BLaER1 treated with 17β-estradiol and CSF1 and Interleukin-3, amounts not matched to agents 10 nM and 100 nM (cell line): ENCODE measurements around the gene ELL.

Experiments used
- H3K27ac ChIP-seq, 11 experiments: shearing (Covaris generic); formaldehyde crosslinking; 2 replicates each; pipeline ENCODE4 v1.8.1; 2022
- H3K27me3 ChIP-seq, 11 experiments: shearing (Covaris generic); formaldehyde crosslinking; 2 replicates each; pipeline ENCODE4 v1.8.1; 2022
- H3K36me3 ChIP-seq, 11 experiments: shearing (Covaris generic); formaldehyde crosslinking; 2 replicates each; pipeline ENCODE4 v1.8.1; 2022
- H3K4me1 ChIP-seq, 10 experiments: shearing (Covaris generic); formaldehyde crosslinking; 2 replicates each; pipeline ENCODE4 v1.8.1; 2022
- H3K4me2 ChIP-seq, 11 experiments: shearing (Covaris generic); formaldehyde crosslinking; 2 replicates each; pipeline ENCODE4 v1.8.1; 2022
- H3K4me3 ChIP-seq, 10 experiments: shearing (Covaris generic); formaldehyde crosslinking; 2 replicates each; pipeline ENCODE4 v1.8.1; 2022
- H3K9ac ChIP-seq, 11 experiments: shearing (Covaris generic); formaldehyde crosslinking; 2 replicates each; pipeline ENCODE4 v1.8.1; 2022
- H3K9me3 ChIP-seq, 11 experiments: shearing (Covaris generic); formaldehyde crosslinking; replicated peaks in 1 of 11; 2 replicates each; pipeline ENCODE4 v1.8.1; 2022
- H4K20me1 ChIP-seq, 11 experiments: shearing (Covaris generic); formaldehyde crosslinking; 2 replicates each; pipeline ENCODE4 v1.8.1; 2022
- Cebpa-rat ChIP-seq, 11 experiments: shearing (Covaris generic); IDR thresholded peaks; 2 replicates each; pipeline ENCODE4 v1.8.1; 2022

The ELL gene

DNA sequence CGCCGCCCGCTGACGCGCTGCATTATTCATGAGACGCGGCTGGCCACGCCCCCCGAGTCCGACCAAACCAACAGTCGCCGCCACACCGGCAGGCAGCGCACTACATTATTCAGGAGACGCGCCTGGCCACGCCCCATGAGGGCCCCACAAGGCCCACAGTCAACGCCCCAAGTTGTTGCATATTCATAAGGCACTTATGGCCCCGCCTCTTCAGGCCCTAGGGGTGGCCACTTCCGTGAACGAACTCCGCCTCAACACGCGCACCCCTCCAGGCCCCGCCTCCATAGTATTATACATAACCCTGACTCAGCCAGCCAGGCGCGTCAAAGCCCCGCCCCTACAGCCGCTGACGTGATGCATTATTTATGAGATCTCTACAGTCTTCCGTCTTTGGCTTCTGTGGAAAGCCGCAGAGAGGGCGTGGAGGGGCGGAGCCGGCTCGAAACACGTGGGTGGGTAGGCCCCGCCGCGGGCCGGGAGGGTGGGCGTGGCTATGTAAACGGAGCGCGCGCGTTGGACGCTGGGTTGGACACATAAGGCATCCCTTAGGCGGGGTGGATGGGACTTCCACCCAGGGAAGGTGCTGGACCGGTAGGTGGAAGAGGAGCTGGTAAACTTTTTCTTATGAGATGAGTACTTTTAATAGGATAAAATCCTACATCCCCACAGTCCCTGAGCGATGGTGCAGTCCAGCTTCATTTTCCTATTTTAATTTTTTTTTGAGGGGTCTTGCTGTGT lies 423 bp upstream of the ELL start:
- 0 out of 22 replicates have a peak, but pooled peaks cover 0 to 5% (median 0%) of the 10 kb centered on the region in 11 experiments for H3K9me3 ChIP-seq
- peaks cover 23 to 38% (median 31%) of the 10 kb centered on the region in 10 experiments for H3K4me1 ChIP-seq
- peak overlapping the region; percentile 94 to 100 (median 97) for H3K9ac ChIP-seq
- peak overlapping the region; percentile 91 to 99 (median 95); a peak in 21 of 22 replicates for H3K27ac ChIP-seq
- H4K20me1 ChIP-seq: peaks cover 31 to 45% (median 38%) of the 10 kb centered on the region in 11 experiments
- no peak for TF ChIP-seq Cebpa-rat (IDR thresholded peaks at IDR 0.05)
- peak overlapping the region; percentile 95 to 100 (median 100) for H3K4me3 ChIP-seq
- H3K4me2 ChIP-seq: peak overlapping the region in 8 of 11 experiments; percentile 1 to 68 (median 43); a peak in 11 of 22 replicates
- H3K36me3 ChIP-seq: peaks cover 0 to 20% (median 0%) of the 10 kb centered on the region in 11 experiments; a peak in 3 of 22 replicates
- H3K27me3 ChIP-seq: no peaks in the 10 kb centered on the region

DNA sequence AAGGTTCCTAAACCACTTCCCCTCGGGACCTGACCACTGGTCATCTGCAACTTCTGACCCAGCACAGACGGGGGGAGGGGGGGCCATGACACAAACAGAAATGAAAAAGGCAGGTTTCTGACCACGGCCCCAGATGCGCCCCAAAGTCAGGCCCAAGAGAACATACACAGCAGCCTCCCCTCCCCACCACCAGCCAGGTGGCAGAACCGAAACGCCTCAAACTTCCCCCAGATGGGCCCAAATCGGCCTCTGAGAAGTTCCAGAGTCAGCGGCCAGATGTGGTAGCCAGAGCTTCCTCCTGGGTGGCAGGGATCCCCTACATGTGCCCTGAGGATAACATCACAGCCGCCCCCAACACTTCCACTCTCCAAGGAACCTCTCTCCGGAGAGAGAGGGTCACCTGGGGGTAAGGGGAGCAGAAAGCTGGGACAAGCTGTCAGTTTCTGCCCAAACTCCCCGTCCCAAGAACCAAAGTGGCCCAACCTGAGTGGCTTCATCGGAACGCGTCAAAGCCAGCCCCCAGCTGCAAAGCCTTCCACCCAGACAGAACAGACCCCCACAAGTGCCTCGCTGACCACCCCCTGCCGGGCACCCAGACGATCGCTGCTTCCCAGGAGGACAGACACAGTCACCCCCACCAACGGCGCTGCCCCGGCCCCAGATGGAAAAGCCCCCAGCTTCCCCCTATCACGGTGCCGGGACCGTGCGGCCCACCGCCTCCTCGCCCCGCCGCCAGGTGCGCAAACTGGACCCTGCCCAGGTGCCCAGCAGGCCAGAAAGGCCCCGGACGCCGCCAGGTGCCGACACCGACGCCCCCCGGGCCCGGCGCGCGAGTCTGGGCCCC lies 800 bp downstream of the ELL start:
- H3K9me3 ChIP-seq: 0 out of 22 replicates have a peak, but pooled peaks cover 0 to 5% (median 0%) of the 10 kb centered on the region in 11 experiments
- H3K27ac ChIP-seq: peak overlapping the region; percentile 91 to 99 (median 95)
- H4K20me1 ChIP-seq: peaks cover 43 to 57% (median 50%) of the 10 kb centered on the region in 11 experiments
- H3K27me3 ChIP-seq: no peaks in the 10 kb centered on the region
- peaks cover 0 to 28% (median 0%) of the 10 kb centered on the region in 11 experiments; a peak in 5 of 22 replicates for H3K36me3 ChIP-seq
- TF ChIP-seq Cebpa-rat (IDR thresholded peaks at IDR 0.05): no peak
- H3K9ac ChIP-seq: peak overlapping the region; percentile 94 to 100 (median 97)
- H3K4me1 ChIP-seq: peaks cover 25 to 50% (median 40%) of the 10 kb centered on the region in 10 experiments
- peak overlapping the region; percentile 89 to 100 (median 97) for H3K4me2 ChIP-seq
- peak overlapping the region; percentile 95 to 100 (median 100) for H3K4me3 ChIP-seq

DNA sequence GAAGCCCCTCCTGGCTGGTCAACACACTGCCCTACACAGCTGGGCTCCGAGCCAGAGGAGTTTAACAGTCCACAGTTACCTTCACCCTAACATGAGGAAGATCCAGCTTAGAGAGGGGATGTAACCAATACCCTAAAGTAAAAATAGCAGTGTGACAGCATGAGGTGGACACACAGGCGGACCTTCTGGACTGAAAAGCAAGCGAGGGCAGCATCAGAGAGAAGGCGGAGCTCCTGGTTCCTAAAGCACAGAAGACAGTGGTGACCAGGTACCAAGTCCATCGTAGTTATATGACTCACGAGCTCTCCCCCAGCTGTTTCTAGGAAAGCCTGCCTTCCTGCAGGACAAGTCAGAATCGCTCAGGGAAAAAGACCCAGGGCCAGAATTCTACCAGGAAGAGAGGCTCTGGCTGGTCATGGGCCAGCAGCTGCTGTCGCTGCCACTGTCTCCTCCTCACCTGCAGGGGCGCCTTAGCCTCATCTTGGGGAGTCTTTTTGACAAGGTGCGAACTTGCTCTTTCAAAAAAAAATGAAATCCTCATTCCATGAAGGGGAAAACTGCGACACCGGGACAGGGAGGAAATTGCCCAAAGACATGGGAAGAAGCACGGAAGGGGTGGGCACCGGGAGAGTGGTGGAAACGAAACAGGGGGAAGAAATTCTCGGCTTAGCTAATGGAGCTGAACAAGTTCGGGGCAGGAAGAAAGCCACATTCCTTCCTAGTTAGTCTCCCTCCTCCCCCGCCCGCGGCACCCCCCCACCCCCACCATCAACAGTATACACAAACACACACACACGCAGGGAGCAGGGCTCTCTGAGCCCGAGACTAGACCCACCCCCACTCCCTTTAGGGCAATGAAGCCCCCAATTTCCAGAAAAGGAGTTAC lies 1.7 kb downstream of the ELL start:
- H4K20me1 ChIP-seq: peaks cover 51 to 66% (median 59%) of the 10 kb centered on the region in 11 experiments
- peak overlapping the region; percentile 89 to 100 (median 97) for H3K4me2 ChIP-seq
- H3K9ac ChIP-seq: peak overlapping the region; percentile 94 to 100 (median 97)
- TF ChIP-seq Cebpa-rat (IDR thresholded peaks at IDR 0.05): no peak
- 0 out of 22 replicates have a peak, but pooled peaks cover 0 to 5% (median 0%) of the 10 kb centered on the region in 11 experiments for H3K9me3 ChIP-seq
- H3K36me3 ChIP-seq: peaks cover 0 to 36% (median 0%) of the 10 kb centered on the region in 11 experiments; a peak in 5 of 22 replicates
- H3K4me3 ChIP-seq: peak overlapping the region; percentile 95 to 100 (median 100)
- peaks cover 32 to 59% (median 48%) of the 10 kb centered on the region in 10 experiments for H3K4me1 ChIP-seq
- peak overlapping the region; percentile 91 to 99 (median 95) for H3K27ac ChIP-seq
- H3K27me3 ChIP-seq: no peaks in the 10 kb centered on the region

DNA sequence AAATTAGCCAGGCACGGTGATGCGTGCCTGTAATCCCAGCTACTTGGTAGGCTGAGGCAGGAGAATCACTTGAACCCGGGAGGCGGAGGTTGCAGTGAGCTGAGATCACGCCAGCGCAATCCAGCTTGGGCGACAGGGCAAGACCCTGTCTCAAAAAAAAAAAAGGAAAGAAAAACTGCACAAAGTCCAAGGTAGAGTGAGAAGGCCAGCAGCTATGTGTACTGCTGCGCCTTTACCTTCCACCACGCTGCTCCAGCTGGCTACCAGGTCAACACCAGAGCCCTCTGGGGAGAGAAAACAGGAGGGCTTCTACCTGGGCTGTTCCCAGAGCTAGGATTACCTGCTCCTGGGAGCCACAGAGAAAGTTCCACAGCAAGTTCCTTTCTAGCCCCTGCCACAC lies 3.2 kb downstream of the ELL start:
- H3K27me3 ChIP-seq: no peaks in the 10 kb centered on the region
- 0 out of 22 replicates have a peak, but pooled peaks cover 0 to 5% (median 0%) of the 10 kb centered on the region in 11 experiments for H3K9me3 ChIP-seq
- H3K27ac ChIP-seq: peak overlapping the region; percentile 15 to 98 (median 92); a peak in 17 of 22 replicates
- peak overlapping the region in 10 of 11 experiments; percentile 37 to 100 (median 97); a peak in 19 of 22 replicates for H3K9ac ChIP-seq
- TF ChIP-seq Cebpa-rat (IDR thresholded peaks at IDR 0.05): no peak
- H4K20me1 ChIP-seq: peaks cover 67 to 82% (median 75%) of the 10 kb centered on the region in 11 experiments
- H3K4me3 ChIP-seq: peak overlapping the region in 4 of 10 experiments; percentile 98 to 100 (median 100); a peak in 8 of 20 replicates
- peaks cover 0 to 51% (median 0%) of the 10 kb centered on the region in 11 experiments; a peak in 7 of 22 replicates for H3K36me3 ChIP-seq
- H3K4me2 ChIP-seq: peak overlapping the region; percentile 89 to 100 (median 97)
- H3K4me1 ChIP-seq: peaks cover 47 to 74% (median 63%) of the 10 kb centered on the region in 10 experiments

DNA sequence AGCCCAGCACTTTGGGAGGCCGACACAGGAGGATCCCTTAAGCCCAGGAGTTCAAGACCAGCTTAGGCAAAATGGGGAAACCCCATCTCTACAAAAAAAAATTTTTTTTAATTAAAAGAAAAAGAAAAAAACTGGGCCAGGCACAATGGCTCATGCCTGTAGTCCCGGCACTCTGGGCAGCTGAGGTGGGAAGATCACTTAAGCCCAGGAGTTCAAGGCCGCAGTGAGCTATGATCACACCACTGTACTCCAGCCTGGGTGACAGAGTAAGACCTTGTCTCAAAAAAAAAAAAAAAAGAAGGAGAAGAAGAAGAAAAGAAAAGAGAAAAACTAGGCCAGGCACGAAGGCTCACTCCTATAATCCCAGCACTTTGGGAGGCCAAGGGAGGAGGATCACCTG lies 4.3 kb downstream of the ELL start:
- Histone ChIP-seq H3K9me3 (0 out of 22 replicates have a peak, but pooled peaks cover 0 to 5% (median 0%) of the 10 kb centered on the region in 11 experiments), H3K27ac (peak overlapping the region in 2 of 11 experiments; percentile 20 to 98; a peak in 5 of 22 replicates), H3K27me3 (no peaks in the 10 kb centered on the region), H3K4me3 (no peak overlapping the region; a peak in 1 of 20 replicates), H4K20me1 (peaks cover 77 to 92% (median 85%) of the 10 kb centered on the region in 11 experiments), H3K9ac (peak overlapping the region in 3 of 11 experiments; percentile 39 to 100 (median 99); a peak in 3 of 22 replicates), H3K4me2 (peak overlapping the region in 5 of 11 experiments; percentile 89 to 100 (median 94); a peak in 8 of 22 replicates), H3K36me3 (peaks cover 0 to 61% (median 0%) of the 10 kb centered on the region in 11 experiments; a peak in 8 of 22 replicates), H3K4me1 (peaks cover 47 to 76% (median 70%) of the 10 kb centered on the region in 10 experiments)
- TF ChIP-seq Cebpa-rat (IDR thresholded peaks at IDR 0.05): no peak

DNA sequence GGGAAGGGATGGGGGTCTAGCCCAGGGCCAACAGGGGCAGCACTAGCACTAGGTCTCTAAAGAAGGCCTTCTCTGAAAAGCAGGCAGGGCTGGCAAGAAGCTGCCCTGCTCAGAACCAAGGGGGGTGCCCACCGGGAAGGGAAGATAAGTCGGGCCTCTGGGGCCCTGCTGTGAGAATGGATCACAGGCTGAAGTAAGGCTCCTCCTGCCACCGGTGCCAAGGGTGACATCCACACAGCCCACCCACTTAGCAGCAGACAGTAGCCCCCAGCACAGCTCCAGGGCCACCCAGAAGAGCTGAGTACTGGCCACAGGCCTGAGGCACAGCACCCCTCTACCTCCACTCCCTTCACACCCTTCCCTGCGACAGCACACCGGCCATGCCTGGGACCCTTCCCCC lies 5.9 kb downstream of the ELL start:
- peak overlapping the region in 9 of 11 experiments; percentile 7 to 100 (median 61); a peak in 11 of 22 replicates for H3K4me2 ChIP-seq

More for the DNA sequence above, 5.9 kb downstream of the ELL start:
- no peak for TF ChIP-seq Cebpa-rat (IDR thresholded peaks at IDR 0.05)
- Histone ChIP-seq H3K9ac (peak overlapping the region in 8 of 11 experiments; percentile 1 to 100 (median 36); a peak in 13 of 22 replicates), H3K4me3 (peak overlapping the region in 1 of 10 experiments; percentile 21; a peak in 2 of 20 replicates), H3K27me3 (no peaks in the 10 kb centered on the region), H3K36me3 (peaks cover 0 to 63% (median 0%) of the 10 kb centered on the region in 11 experiments; a peak in 9 of 22 replicates), H3K4me1 (peaks cover 47 to 91% (median 70%) of the 10 kb centered on the region in 10 experiments), H4K20me1 (peaks cover 90 to 99% (median 95%) of the 10 kb centered on the region in 11 experiments), H3K9me3 (no peaks in the 10 kb centered on the region), H3K27ac (peak overlapping the region in 9 of 11 experiments; percentile 7 to 57 (median 18); a peak in 13 of 22 replicates)
